Neuron (in vitro differentiated cells): ENCODE results near the gene EFL1.
"Not testable (repeated sequence)": the region's sequence is repeated elsewhere in the genome, so short reads cannot be mapped to it uniquely, and the experiment has no call there.

Experiments used
- H2AFZ ChIP-seq: one replicate; pipeline ENCODE4 v1.6.1; 2013; ENCODE audit warnings: low read depth, mild to moderate bottlenecking, inconsistent platforms, low read length, moderate library complexity
- H3K27me3 ChIP-seq: one replicate; pipeline ENCODE4 v1.6.1; 2013; ENCODE audit warnings: low read length; ENCODE audit not compliant: insufficient read depth
- H3K36me3 ChIP-seq: one replicate; pipeline ENCODE4 v1.6.1; 2013; ENCODE audit warnings: low read length; ENCODE audit not compliant: insufficient read depth
- H3K4me1 ChIP-seq: one replicate; pipeline ENCODE4 v1.6.1; 2013; ENCODE audit warnings: low read length; ENCODE audit not compliant: insufficient read depth
- H3K4me3 ChIP-seq: 2 replicates; pipeline ENCODE4 v1.5.1; 2013; ENCODE audit warnings: mild to moderate bottlenecking, low read length, moderate library complexity
- H3K9me3 ChIP-seq: one replicate; pipeline ENCODE4 v1.6.1; 2013; ENCODE audit warnings: low read length

The EFL1 gene

GRCh38 chr15:82298520-82298919 lies 36.0 kb upstream of the EFL1 start:
- Histone ChIP-seq H3K36me3 (no peaks in the 10 kb centered on the region), H3K4me3 (no peak overlapping the region), H2AFZ (no peak overlapping the region), H3K27me3 (peaks cover 13% of the 10 kb centered on the region), H3K9me3 (no peaks in the 10 kb centered on the region), H3K4me1 (no peaks in the 10 kb centered on the region)

- H3K36me3 ChIP-seq = no peaks in the 10 kb centered on the region
- no peaks in the 10 kb centered on the region for H3K9me3 ChIP-seq
These were observed 35.5 kb upstream of the EFL1 start for GRCh38 chr15:82298032-82298431.

GRCh38 chr15:82297546-82297945 lies 35.0 kb upstream of the EFL1 start:
- H3K27me3 ChIP-seq = peaks cover 13% of the 10 kb centered on the region
- H3K4me3 ChIP-seq = no peak overlapping the region
- H3K4me1 ChIP-seq = no peaks in the 10 kb centered on the region
- no peak overlapping the region for H2AFZ ChIP-seq
- H3K9me3 ChIP-seq = no peaks in the 10 kb centered on the region
- no peaks in the 10 kb centered on the region for H3K36me3 ChIP-seq

More at GRCh38 chr15:82298032-82298431, 35.5 kb upstream of the EFL1 start:
- Histone ChIP-seq H2AFZ (no peak overlapping the region), H3K4me3 (no peak overlapping the region), H3K27me3 (peaks cover 13% of the 10 kb centered on the region), H3K4me1 (no peaks in the 10 kb centered on the region)

- no peaks in the 10 kb centered on the region for H3K36me3 ChIP-seq
These were observed 31.6 kb upstream of the EFL1 start for GRCh38 chr15:82294061-82294690.

GRCh38 chr15:82292271-82292670 lies 29.7 kb upstream of the EFL1 start:
- Histone ChIP-seq H3K36me3 (no peaks in the 10 kb centered on the region), H3K27me3 (peaks cover 2% of the 10 kb centered on the region), H3K9me3 (no peaks in the 10 kb centered on the region), H2AFZ (no peak overlapping the region), H3K4me1 (no peaks in the 10 kb centered on the region), H3K4me3 (no peak overlapping the region)

More at GRCh38 chr15:82294061-82294690, 31.6 kb upstream of the EFL1 start:
- no peak overlapping the region for H3K4me3 ChIP-seq
- H3K4me1 ChIP-seq = no peaks in the 10 kb centered on the region
- peaks cover 2% of the 10 kb centered on the region for H3K27me3 ChIP-seq
- no peaks in the 10 kb centered on the region for H3K9me3 ChIP-seq
- no peak overlapping the region for H2AFZ ChIP-seq

GRCh38 chr15:82288202-82288601 lies 25.7 kb upstream of the EFL1 start:
- H3K4me1 ChIP-seq, H3K27me3 ChIP-seq, H3K36me3 ChIP-seq, H3K9me3 ChIP-seq, H2AFZ ChIP-seq, H3K4me3 ChIP-seq: not testable (repeated sequence)

- not testable (repeated sequence) for H3K36me3 ChIP-seq, H3K4me3 ChIP-seq, H2AFZ ChIP-seq, H3K9me3 ChIP-seq, H3K4me1 ChIP-seq, H3K27me3 ChIP-seq
These were observed 23.9 kb upstream of the EFL1 start for GRCh38 chr15:82286475-82286874.

GRCh38 chr15:82284381-82284780 lies 21.8 kb upstream of the EFL1 start:
- H2AFZ ChIP-seq, H3K4me3 ChIP-seq, H3K4me1 ChIP-seq, H3K27me3 ChIP-seq, H3K36me3 ChIP-seq, H3K9me3 ChIP-seq: not testable (repeated sequence)

- H2AFZ ChIP-seq, H3K9me3 ChIP-seq, H3K4me3 ChIP-seq, H3K36me3 ChIP-seq, H3K4me1 ChIP-seq, H3K27me3 ChIP-seq: not testable (repeated sequence)
These were observed 19.9 kb upstream of the EFL1 start for GRCh38 chr15:82282386-82282785.

- not testable (repeated sequence) for H3K4me1 ChIP-seq, H3K36me3 ChIP-seq, H3K27me3 ChIP-seq, H3K4me3 ChIP-seq, H2AFZ ChIP-seq, H3K9me3 ChIP-seq
These were observed 18.7 kb upstream of the EFL1 start for GRCh38 chr15:82281276-82281675.

GRCh38 chr15:82275410-82275809 lies 12.9 kb upstream of the EFL1 start:
- Histone ChIP-seq H3K27me3 (no peaks in the 10 kb centered on the region), H3K4me3 (no peak overlapping the region), H3K36me3 (no peaks in the 10 kb centered on the region), H3K9me3 (no peaks in the 10 kb centered on the region), H2AFZ (no peak overlapping the region), H3K4me1 (no peaks in the 10 kb centered on the region)

- no peaks in the 10 kb centered on the region for H3K27me3 ChIP-seq
- H2AFZ ChIP-seq = no peak overlapping the region
- no peaks in the 10 kb centered on the region for H3K4me1 ChIP-seq
- no peaks in the 10 kb centered on the region for H3K9me3 ChIP-seq
- no peak overlapping the region for H3K4me3 ChIP-seq
- no peaks in the 10 kb centered on the region for H3K36me3 ChIP-seq
These were observed 9.6 kb upstream of the EFL1 start for GRCh38 chr15:82272154-82272553.

GRCh38 chr15:82268454-82268853 lies 5.9 kb upstream of the EFL1 start:
- H3K9me3 ChIP-seq, H2AFZ ChIP-seq, H3K4me3 ChIP-seq, H3K4me1 ChIP-seq, H3K36me3 ChIP-seq, H3K27me3 ChIP-seq: not testable (repeated sequence)

- H3K4me1 ChIP-seq, H3K4me3 ChIP-seq, H3K9me3 ChIP-seq, H2AFZ ChIP-seq, H3K27me3 ChIP-seq, H3K36me3 ChIP-seq: not testable (repeated sequence)
These were observed 4.6 kb upstream of the EFL1 start for GRCh38 chr15:82267137-82267536.
